ENCODE data around the gene MEG3.

MEG3 gene

GRCh38 chr14:100846309-100846859 lies 20.5 kb downstream of the MEG3 start:
- no peak for DNase-seq (ENCODE audit: low read depth)

GRCh38 chr14:100849115-100849781 lies 23.3 kb downstream of the MEG3 start:
- no peak for DNase-seq (ENCODE audit: low read depth)

GRCh38 chr14:100850841-100851585 lies 25.1 kb downstream of the MEG3 start:
- DNase-seq (ENCODE audit: low read depth), result no peak

- no peak for DNase-seq (ENCODE audit: low read depth)
Measured at GRCh38 chr14:100851586-100851916, 25.6 kb downstream of the MEG3 start.

- DNase-seq (ENCODE audit: low read depth), result no peak
Measured at GRCh38 chr14:100851946-100852620, 26.2 kb downstream of the MEG3 start.

- DNase-seq (ENCODE audit: low read depth), result no peak
Measured at GRCh38 chr14:100854435-100854834, 28.5 kb downstream of the MEG3 start.

GRCh38 chr14:100855256-100855930 lies 29.5 kb downstream of the MEG3 start:
- no peak for DNase-seq (ENCODE audit: low read depth)

GRCh38 chr14:100856056-100856950 lies 30.4 kb downstream of the MEG3 start:
- no peak for DNase-seq (ENCODE audit: low read depth)

- no peak for DNase-seq (ENCODE audit: low read depth)
Measured at GRCh38 chr14:100857233-100857922, 31.5 kb downstream of the MEG3 start.

GRCh38 chr14:100857923-100858837 lies 32.3 kb downstream of the MEG3 start:
- no peak for DNase-seq (ENCODE audit: low read depth)

GRCh38 chr14:100858838-100859220 lies 32.9 kb downstream of the MEG3 start:
- no peak for DNase-seq (ENCODE audit: low read depth)

- DNase-seq (ENCODE audit: low read depth), result no peak
Measured at GRCh38 chr14:100859781-100860180, 33.9 kb downstream of the MEG3 start.

- no peak for DNase-seq (ENCODE audit: low read depth)
Measured at GRCh38 chr14:100860556-100861187, 34.8 kb downstream of the MEG3 start.

GRCh38 chr14:100861188-100861936 lies 35.4 kb downstream of the MEG3 start:
- no peak for DNase-seq (ENCODE audit: low read depth)

- DNase-seq (ENCODE audit: low read depth), result no peak
Measured at GRCh38 chr14:100861937-100862247, 36.0 kb downstream of the MEG3 start.

- no peak for DNase-seq (ENCODE audit: low read depth)
Measured at GRCh38 chr14:100862277-100862676, 36.4 kb downstream of the MEG3 start.

GRCh38 chr14:100862793-100863192 lies 36.9 kb downstream of the MEG3 start:
- no peak for DNase-seq (ENCODE audit: low read depth)

- DNase-seq (ENCODE audit: low read depth), result no peak
Measured at GRCh38 chr14:100864206-100864605, 38.3 kb downstream of the MEG3 start.
